K562 (cell line): Measurements from ENCODE around the gene MRNIP. TPM values are rescaled to one million over a fixed set of nuclear protein-coding genes. Genes with fewer than 3 reads are reported as not detected.

Experiments used
- CAMTA2 ChIP-seq: fragments of 250-450 bp; sonication (Bioruptor Pico); conservative IDR thresholded peaks from 2 replicates; pipeline ENCODE4 v1.5.1; 2022
- CBFA2T2 ChIP-seq: fragments of 450-650 bp; conservative IDR thresholded peaks from 2 replicates; pipeline ENCODE4 v1.6.1; 2017; ENCODE audit warnings: mild to moderate bottlenecking
- CEBPZ ChIP-seq: fragments of 150-350 bp; IDR thresholded peaks from 2 replicates; pipeline ENCODE4 v1.6.1; 2014; ENCODE audit warnings: low read depth, mild to moderate bottlenecking, low read length, borderline replicate concordance
- CTBP1 ChIP-seq: fragments of 450-650 bp; IDR thresholded peaks from 2 replicates; pipeline ENCODE4 v1.6.1; 2016; ENCODE audit warnings: borderline replicate concordance
- HDAC6 ChIP-seq: IDR thresholded peaks from 2 replicates; pipeline ENCODE4 v1.6.1; 2012; ENCODE audit warnings: low read depth, mild to moderate bottlenecking, control low read depth, inconsistent platforms, low read length, moderate library complexity
- MAX ChIP-seq: sonication (generic); formaldehyde crosslinking; IDR thresholded peaks from 2 replicates; pipeline ENCODE4 v1.9.0; 2022; ENCODE audit warnings: mild to moderate bottlenecking, missing genetic modification reagents
- MTA3 ChIP-seq: fragments of 450-650 bp; formaldehyde crosslinking; IDR thresholded peaks from 2 replicates; pipeline ENCODE4 v1.6.1; 2017; ENCODE audit warnings: mild to moderate bottlenecking, borderline replicate concordance
- MYNN ChIP-seq, 2 experiments: sonication (generic); formaldehyde crosslinking in 1 of 2; IDR thresholded peaks; 2 replicates each; pipeline versions ENCODE4 v1.5.0 to v1.6.1; 2016 to 2020; ENCODE audit warnings: antibody characterized with exemption in 1 of 2, missing genetic modification reagents in 1 of 2
- NELFE ChIP-seq: IDR thresholded peaks from 2 replicates; pipeline ENCODE4 v1.6.1; 2011; ENCODE audit warnings: mild to moderate bottlenecking; ENCODE audit not compliant: insufficient read depth, insufficient read length
- NFATC3 ChIP-seq: fragments of 450-650 bp; IDR thresholded peaks from 2 replicates; pipeline ENCODE4 v1.6.1; 2017; ENCODE audit warnings: mild to moderate bottlenecking
- NONO ChIP-seq, 2 experiments: fragments of 200-400 bp in 1 of 2; fragments of 450-650 bp in 1 of 2; formaldehyde crosslinking in 1 of 2; IDR thresholded peaks; 2 replicates each; pipeline ENCODE4 v1.6.1; 2017; ENCODE audit warnings: low read depth in 2 of 2, mild to moderate bottlenecking in 2 of 2, moderate library complexity in 2 of 2, low read length in 1 of 2
- NR1H2 ChIP-seq: sonication (generic); formaldehyde crosslinking; IDR thresholded peaks from 2 replicates; pipeline ENCODE4 v1.4.0; 2020; ENCODE audit warnings: mild to moderate bottlenecking, missing genetic modification reagents
- POLR2A ChIP-seq: fragments of 450-650 bp; conservative IDR thresholded peaks from 2 replicates; pipeline ENCODE4 v1.6.1; 2016
- RAD21 ChIP-seq, 2 experiments: fragments of 250-450 bp in 1 of 2; fragments of 450-650 bp in 1 of 2; sonication (Bioruptor Pico) in 1 of 2; formaldehyde crosslinking in 1 of 2; IDR thresholded peaks in 1 of 2; conservative IDR thresholded peaks in 1 of 2; 2 replicates each; pipeline versions ENCODE4 v1.4.0 to v1.8.0; 2020 to 2022; ENCODE audit warnings: mild to moderate bottlenecking in 2 of 2, moderate library complexity in 1 of 2
- RB1 ChIP-seq: fragments of 450-650 bp; IDR thresholded peaks from 2 replicates; pipeline ENCODE4 v1.6.1; 2017; ENCODE audit warnings: low read depth, mild to moderate bottlenecking
- RBBP5 ChIP-seq: fragments of 200-600 bp; sonication (generic); IDR thresholded peaks from 2 replicates; pipeline ENCODE4 v1.6.1; 2012; ENCODE audit warnings: borderline replicate concordance, mild to moderate bottlenecking, low read length, control low read depth, inconsistent platforms; ENCODE audit not compliant: insufficient read depth, poor library complexity, severe bottlenecking
- RFX1 ChIP-seq: fragments of 450-650 bp; IDR thresholded peaks from 2 replicates; pipeline ENCODE4 v1.6.1; 2016; ENCODE audit warnings: mild to moderate bottlenecking, moderate library complexity
- SFPQ ChIP-seq: fragments of 200-400 bp; formaldehyde crosslinking; IDR thresholded peaks from 2 replicates; pipeline ENCODE4 v1.6.1; 2017; ENCODE audit warnings: mild to moderate bottlenecking, low read depth, low read length, moderate library complexity
- STAG1 ChIP-seq: sonication (generic); formaldehyde crosslinking; IDR thresholded peaks from 2 replicates; pipeline ENCODE4 v1.5.0; 2020; ENCODE audit warnings: missing genetic modification reagents, borderline replicate concordance
- ZBTB1 ChIP-seq: sonication (generic); formaldehyde crosslinking; IDR thresholded peaks from 2 replicates; pipeline ENCODE4 v1.8.1; 2023; ENCODE audit warnings: missing genetic modification reagents, low read depth, mild to moderate bottlenecking, borderline replicate concordance
- ZNF143 ChIP-seq: sonication (generic); formaldehyde crosslinking; IDR thresholded peaks from 2 replicates; pipeline ENCODE4 v1.9.0; 2022; ENCODE audit warnings: mild to moderate bottlenecking, missing genetic modification reagents
- ZNF174 ChIP-seq: fragments of 250-450 bp; sonication (Bioruptor Pico); IDR thresholded peaks from 2 replicates; pipeline ENCODE4 v1.4.0; 2020; ENCODE audit warnings: mild to moderate bottlenecking
- ZNF316 ChIP-seq: fragments of 450-650 bp; IDR thresholded peaks from 2 replicates; pipeline ENCODE4 v1.6.1; 2016
- ZNF830 ChIP-seq: fragments of 250-450 bp; sonication (Bioruptor Pico); IDR thresholded peaks from 2 replicates; pipeline ENCODE4 v1.5.0; 2021; ENCODE audit warnings: mild to moderate bottlenecking
- polyA plus RNA-seq, 8 experiments: library from polyadenylated mRNA; depleted of rRNA in 4 of 8; stranded (reverse) in 5 of 8; unstranded in 3 of 8; fragments of >200 nt; fragmentation: Nextera tagmentation in 2 of 8; fragmentation: Illumina TruSeq in 1 of 8; extraction: Ambion mirVana in 2 of 8; extraction: Trizol in 1 of 8; gene quantifications; 2 replicates each; pipeline versions ENCODE4 v1.2.1 to v1.2.3, GENCODE V29; 2011 to 2014; ENCODE audit warnings: inconsistent platforms in 1 of 8, missing spikeins in 1 of 8
- total RNA-seq, 7 experiments: library from RNA; depleted of rRNA in 6 of 7; stranded (reverse); fragments of >200 nt in 6 of 7; fragmentation: Illumina TruSeq in 2 of 7; extraction: Trizol in 2 of 7; gene quantifications; 2 replicates each; pipeline versions ENCODE4 v1.2.1 to v1.2.3, GENCODE V29; 2011 to 2021; ENCODE audit warnings: low replicate concordance in 1 of 7

MRNIP gene
- total and polyA plus RNA-seq, 9 of the 15 experiments (the other 6 are each of a cell fraction or from before 2014, with no cell fraction given): 3.6 to 39.0 (median 16.8) TPM

GRCh38 chr5:179907556-179908324, 49.1 kb upstream of the MRNIP start, which contains the start of gene TBC1D9B (continued):
- TF ChIP-seq NR1H2 (CRISPR knock-in tag) (no peak), RB1 (peak; percentile 79; the same call in 1 of the 2 replicates), ZBTB1 (peak; percentile 86), HDAC6 (no peak), RFX1 (no peak), CBFA2T2 (no peak), ZNF830 (CRISPR knock-in tag) (no peak), SFPQ (no peak), RBBP5 (no peak), CAMTA2 (CRISPR knock-in tag) (no peak), MYNN (IDR thresholded peaks at IDR 0.05) (no peak), MYNN (CRISPR knock-in tag; IDR thresholded peaks at IDR 0.05) (no peak), MTA3 (no peak), ZNF316 (no peak), CEBPZ (no peak), CTBP1 (peak; percentile 80; the same call in 1 of the 2 replicates), STAG1 (CRISPR knock-in tag) (no peak), NELFE (no peak), ZNF143 (CRISPR knock-in tag) (no peak), POLR2A (no peak; the same call in 1 of the 2 replicates), RAD21 (CRISPR knock-in tag; conservative IDR thresholded peaks at IDR 0.05 in 1 of 2, IDR thresholded peaks at IDR 0.05 in 1 of 2) (peak in 1 of 2 experiments; percentile 44; a peak in 3 of 4 replicates), ZNF174 (no peak), NFATC3 (no peak), NONO (IDR thresholded peaks at IDR 0.05; ENCODE audit: low read depth in 2 of 2, low read length in 1 of 2) (peak in 1 of 2 experiments; percentile 76; a peak in 3 of 4 replicates), MAX (CRISPR knock-in tag) (0 out of 2 replicates have a peak, but pooled peaks have one; percentile 5)
